ENCODE results near the gene PBX4.

The PBX4 gene

DNA sequence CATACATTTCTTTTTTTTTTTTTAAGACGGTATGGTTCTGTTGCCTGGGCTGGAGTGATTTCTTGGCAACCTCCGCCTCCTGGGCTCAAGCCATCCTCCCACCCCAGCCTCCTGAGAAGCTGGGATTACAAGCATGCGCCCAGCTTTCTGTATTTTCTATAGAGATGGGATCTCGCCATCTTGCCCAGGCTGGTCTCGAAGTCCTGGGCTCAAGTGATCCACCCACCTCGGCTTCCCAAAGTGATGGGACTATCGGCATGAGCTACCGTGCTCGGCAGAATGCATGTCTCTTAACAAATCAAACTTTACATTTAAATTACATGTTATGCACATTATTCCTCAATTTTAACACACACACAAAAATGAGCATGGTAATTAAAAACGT is 101.3 kb downstream of the PBX4 start:
- Histone ChIP-seq H3K27ac (no peak overlapping the region), H3K36me3 (peaks cover 3% of the 10 kb centered on the region), H3K4me3 (ENCODE audit: low read depth in 1 of 2, low read length in 1 of 2) (peak overlapping the region in 1 of 2 experiments; percentile 82), H3K27me3 (peaks cover 5% of the 10 kb centered on the region), H3K9me3 (no peaks in the 10 kb centered on the region), H3K4me1 (ENCODE audit: control insufficient read depth in 1 of 2, insufficient read depth in 1 of 2, low read depth in 1 of 2, low read length in 1 of 2) (peaks cover 12% of the 10 kb centered on the region in 2 experiments)
- TF ChIP-seq, protein P1, sequence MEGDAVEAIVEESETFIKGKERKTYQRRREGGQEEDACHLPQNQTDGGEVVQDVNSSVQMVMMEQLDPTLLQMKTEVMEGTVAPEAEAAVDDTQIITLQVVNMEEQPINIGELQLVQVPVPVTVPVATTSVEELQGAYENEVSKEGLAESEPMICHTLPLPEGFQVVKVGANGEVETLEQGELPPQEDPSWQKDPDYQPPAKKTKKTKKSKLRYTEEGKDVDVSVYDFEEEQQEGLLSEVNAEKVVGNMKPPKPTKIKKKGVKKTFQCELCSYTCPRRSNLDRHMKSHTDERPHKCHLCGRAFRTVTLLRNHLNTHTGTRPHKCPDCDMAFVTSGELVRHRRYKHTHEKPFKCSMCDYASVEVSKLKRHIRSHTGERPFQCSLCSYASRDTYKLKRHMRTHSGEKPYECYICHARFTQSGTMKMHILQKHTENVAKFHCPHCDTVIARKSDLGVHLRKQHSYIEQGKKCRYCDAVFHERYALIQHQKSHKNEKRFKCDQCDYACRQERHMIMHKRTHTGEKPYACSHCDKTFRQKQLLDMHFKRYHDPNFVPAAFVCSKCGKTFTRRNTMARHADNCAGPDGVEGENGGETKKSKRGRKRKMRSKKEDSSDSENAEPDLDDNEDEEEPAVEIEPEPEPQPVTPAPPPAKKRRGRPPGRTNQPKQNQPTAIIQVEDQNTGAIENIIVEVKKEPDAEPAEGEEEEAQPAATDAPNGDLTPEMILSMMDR (IDR thresholded peaks at IDR 0.05): no peak

DNA sequence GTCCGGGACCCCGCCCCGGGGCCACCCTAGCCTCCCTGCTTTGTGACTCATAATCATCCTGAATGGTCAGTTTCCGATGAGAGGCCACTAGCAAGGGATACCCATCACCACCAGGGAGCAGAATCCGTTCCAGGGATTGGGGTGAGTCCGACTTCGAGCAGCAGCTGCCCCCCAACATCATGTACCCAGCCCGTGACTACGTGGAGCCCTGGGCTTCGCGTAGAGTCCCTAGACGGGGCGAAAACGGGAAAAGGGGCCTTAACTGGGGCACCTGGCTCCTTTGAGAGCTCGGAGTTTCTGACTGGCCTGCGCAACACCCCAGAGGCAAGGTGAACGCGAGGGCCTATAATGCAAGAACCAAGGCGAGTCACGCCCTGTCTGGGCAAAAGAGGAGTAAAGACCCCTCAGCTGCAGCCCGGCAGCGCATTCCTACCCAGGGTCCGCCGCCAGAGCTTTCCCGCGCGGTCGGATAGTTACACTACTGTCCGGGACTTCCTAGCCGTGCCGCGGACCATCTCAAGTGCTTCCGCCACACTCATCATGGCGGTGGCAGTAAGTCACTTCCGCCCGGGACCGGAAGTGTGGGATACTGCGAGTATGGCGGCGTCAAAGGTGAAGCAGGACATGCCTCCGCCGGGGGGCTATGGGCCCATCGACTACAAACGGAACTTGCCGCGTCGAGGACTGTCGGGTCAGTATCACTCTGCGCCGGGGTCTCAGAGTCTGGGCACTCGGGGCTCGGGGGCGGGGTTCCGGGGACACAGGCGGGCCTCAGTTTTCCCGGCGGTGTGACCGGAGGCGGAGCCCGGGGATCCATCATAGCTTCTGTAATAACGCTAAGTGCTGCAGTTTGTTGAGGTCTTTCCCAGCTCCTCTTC is 102.6 kb downstream of the PBX4 start, which contains the start of gene NDUFA13:
NDUFA13 (plus strand) TSS at position 584 of the 878 bp plus-strand sequence; CDS start at position 598, 14 bp downstream.
- Histone ChIP-seq H3K4me3 (ENCODE audit: low read depth in 1 of 2, low read length in 1 of 2) (peak within 1 kb of the TSS; percentile 82 to 97), H3K27me3 (peaks cover 5% of the 10 kb centered on the region), H3K27ac (peak within 1 kb of the TSS; percentile 85), H3K36me3 (peaks cover 3% of the 10 kb centered on the region), H3K4me1 (ENCODE audit: control insufficient read depth in 1 of 2, insufficient read depth in 1 of 2, low read depth in 1 of 2, low read length in 1 of 2) (peaks cover 12% of the 10 kb centered on the region in 2 experiments), H3K9me3 (no peaks in the 10 kb centered on the region)
- TF ChIP-seq, protein P1 (IDR thresholded peaks at IDR 0.05): peak; percentile 17

DNA sequence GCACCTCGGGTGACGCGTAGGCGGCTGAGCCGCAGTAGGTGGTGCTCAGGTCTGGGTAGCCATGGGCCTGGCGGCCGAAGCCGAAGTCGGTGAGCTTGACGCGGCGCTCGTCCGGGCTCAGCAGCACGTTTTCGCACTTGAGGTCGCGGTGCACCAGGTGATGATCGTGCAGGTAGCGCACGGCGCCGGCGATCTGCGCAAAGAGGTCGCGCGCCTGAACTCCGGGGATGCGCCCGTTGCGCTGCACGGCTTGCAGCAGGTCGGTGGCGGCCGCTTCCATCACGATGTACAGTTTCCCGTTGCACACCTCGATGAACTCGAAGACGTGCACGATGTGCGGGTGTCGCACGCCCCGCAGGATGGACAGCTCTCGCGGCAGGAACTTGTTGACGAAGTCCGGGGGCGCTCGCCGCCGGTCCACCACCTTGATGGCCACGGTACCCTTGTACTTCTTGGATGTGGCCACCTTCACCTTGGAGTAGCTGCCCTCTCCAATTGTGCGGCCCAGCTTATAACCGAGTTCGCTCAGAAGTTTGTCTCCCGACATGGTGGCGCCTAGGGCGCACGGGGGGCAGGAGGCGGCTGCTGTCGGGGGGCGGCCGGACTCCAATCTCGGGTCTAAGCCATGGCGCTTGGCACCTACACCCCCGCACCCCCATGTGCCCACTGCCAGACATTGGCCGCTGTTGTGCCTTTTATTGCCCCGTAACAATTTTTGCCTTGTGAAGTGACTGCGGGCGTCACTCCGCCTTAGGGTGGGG is 103.4 kb downstream of the PBX4 start, which contains the start of gene TSSK6:
TSSK6 (minus strand) TSS at position 668 of the 761 bp plus-strand sequence; CDS start at position 547, 121 bp downstream.
- TF ChIP-seq, protein P1 (IDR thresholded peaks at IDR 0.05): no peak
- peak within 1 kb of the TSS; percentile 82 to 97 for H3K4me3 ChIP-seq (ENCODE audit: low read depth in 1 of 2, low read length in 1 of 2)
- H3K4me1 ChIP-seq (ENCODE audit: control insufficient read depth in 1 of 2, insufficient read depth in 1 of 2, low read depth in 1 of 2, low read length in 1 of 2): peaks cover 12% of the 10 kb centered on the region in 2 experiments
- peak within 1 kb of the TSS; percentile 85 for H3K27ac ChIP-seq
- H3K36me3 ChIP-seq: peaks cover 3% of the 10 kb centered on the region
- H3K27me3 ChIP-seq: peaks cover 5% of the 10 kb centered on the region
- no peaks in the 10 kb centered on the region for H3K9me3 ChIP-seq

DNA sequence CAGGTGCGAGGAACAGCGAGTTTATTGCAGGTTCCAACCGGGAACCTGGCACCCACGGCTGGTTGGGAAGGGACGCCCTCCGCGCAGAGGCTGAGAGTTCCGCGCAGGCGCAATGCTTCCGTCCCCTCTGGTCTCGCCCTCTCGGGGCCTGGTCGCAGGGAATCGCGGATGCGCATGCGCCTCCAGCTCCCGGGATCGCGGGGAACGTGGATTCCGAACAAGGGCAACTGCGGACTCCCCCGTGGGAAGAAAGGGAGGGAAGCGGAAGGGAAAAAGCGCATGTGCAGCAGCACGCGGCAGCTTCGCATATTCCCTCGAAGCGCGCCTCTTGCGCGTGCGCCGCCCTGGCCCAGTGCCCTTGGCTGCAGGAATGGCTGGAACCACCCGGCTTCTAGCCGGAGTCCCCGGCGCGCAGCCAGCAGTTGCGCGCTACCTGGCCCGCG is 104.3 kb downstream of the PBX4 start:
- Histone ChIP-seq H3K9me3 (no peaks in the 10 kb centered on the region), H3K4me1 (ENCODE audit: control insufficient read depth in 1 of 2, insufficient read depth in 1 of 2, low read depth in 1 of 2, low read length in 1 of 2) (peaks cover 12% of the 10 kb centered on the region in 2 experiments), H3K4me3 (ENCODE audit: low read depth in 1 of 2, low read length in 1 of 2) (peak overlapping the region in 1 of 2 experiments; percentile 42), H3K36me3 (no peaks in the 10 kb centered on the region), H3K27me3 (peaks cover 5% of the 10 kb centered on the region), H3K27ac (no peak overlapping the region)
- TF ChIP-seq, protein P1 (IDR thresholded peaks at IDR 0.05): no peak

DNA sequence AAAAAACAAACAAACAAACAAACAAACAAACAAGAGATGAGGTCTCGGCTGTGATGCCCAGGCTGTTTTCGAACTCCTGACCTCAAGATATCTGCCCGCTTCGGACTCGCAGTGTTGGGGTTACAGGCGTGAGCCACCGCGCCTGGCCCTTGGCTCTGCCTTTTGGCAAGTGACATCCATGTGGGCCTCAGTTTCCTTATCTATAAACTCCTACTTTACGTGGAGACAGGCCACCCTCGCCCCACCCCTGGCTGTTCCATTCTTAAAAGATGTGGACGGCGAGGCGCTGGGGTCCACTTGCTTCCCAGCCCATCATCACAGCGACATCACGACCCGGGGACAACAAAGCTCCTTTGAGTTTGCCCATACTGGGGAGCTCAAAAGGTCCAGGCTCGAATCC is 104.8 kb downstream of the PBX4 start:
- Histone ChIP-seq H3K9me3 (no peaks in the 10 kb centered on the region), H3K36me3 (no peaks in the 10 kb centered on the region), H3K27ac (no peak overlapping the region), H3K4me3 (ENCODE audit: low read depth in 1 of 2, low read length in 1 of 2) (no peak overlapping the region), H3K4me1 (ENCODE audit: control insufficient read depth in 1 of 2, insufficient read depth in 1 of 2, low read depth in 1 of 2, low read length in 1 of 2) (peaks cover 12% of the 10 kb centered on the region in 2 experiments), H3K27me3 (peaks cover 5% of the 10 kb centered on the region)
- TF ChIP-seq, protein P1 (IDR thresholded peaks at IDR 0.05): no peak

All from neutrophil (primary cell).